Left lung (tissue), 10 donors: ENCODE data around the gene ROBO1. TPM values are rescaled to one million over a fixed set of nuclear protein-coding genes. Genes with fewer than 3 reads are reported as not detected.

ENCODE experiments used
- ATAC-seq: fragments of 200-7000 bp; cut with Tn5 transposase; one replicate; pipeline ENCODE4 v1.9.1; 2020; ENCODE audit warnings: moderate library complexity
- DNase-seq, 4 donors: peaks; one replicate each; pipeline ENCODE4 v3.0.0-alpha.2; 2013 to 2020
- H3K27ac ChIP-seq, 2 donors: fragments of 200-600 bp; sonication (generic) in 1 of 2; one replicate each; pipeline versions ENCODE4 v1.5.0 to v1.8.0; 2020 to 2021
- H3K27me3 ChIP-seq, 2 donors: fragments of 200-600 bp; sonication (generic) in 1 of 2; one replicate each; pipeline versions ENCODE4 v1.5.0 to v1.8.0; 2020 to 2021
- H3K36me3 ChIP-seq, 2 donors: fragments of 200-600 bp; sonication (generic) in 1 of 2; one replicate each; pipeline versions ENCODE4 v1.5.0 to v1.8.0; 2020 to 2021
- H3K4me1 ChIP-seq, 2 donors: fragments of 200-600 bp; one replicate each; pipeline ENCODE4 v1.8.0; 2021
- H3K4me3 ChIP-seq, 2 donors: fragments of 200-600 bp; sonication (generic) in 1 of 2; one replicate each; pipeline versions ENCODE4 v1.5.0 to v1.8.0; 2020 to 2021; ENCODE audit warnings: mild to moderate bottlenecking in 1 of 2
- H3K9me3 ChIP-seq, 2 donors: fragments of 200-600 bp; sonication (generic) in 1 of 2; one replicate each; pipeline versions ENCODE4 v1.5.0 to v1.8.0; 2020 to 2021
- intact Hi-C, 2 donors: fragments of 100-400 bp; cut with DNase I; formaldehyde crosslinking; loops; one replicate each; pipeline versions ENCODE4 v1.11.2 to v1.14.2; 2022
- polyA plus RNA-seq, 6 donors: library from polyadenylated mRNA; unstranded; fragments of 120-200 nt; gene quantifications; one replicate each; pipeline ENCODE4 v1.2.1, GENCODE V29; 2013; ENCODE audit not compliant: insufficient read length in 6 of 6
- total RNA-seq, 2 donors: library from RNA; stranded (reverse); fragmentation: NEBNext Ultra II Directional; extraction: Animal tissue kit (Norgen Biotek cat#: 25700); gene quantifications; one replicate each; pipeline ENCODE4 v1.2.1, GENCODE V29; 2021
- TF ChIP-seq, protein P1 (sequence below), 2 donors: fragments of 200-600 bp; sonication (generic) in 1 of 2; IDR thresholded peaks; one replicate each; pipeline versions ENCODE4 v1.5.0 to v1.8.0; 2021; ENCODE audit warnings: antibody characterized with exemption in 2 of 2
- donor health status: DM: no; HTN: yes; CAD: no.
- donor health status: DM: no; HTN: no; CAD: no.

The ROBO1 gene
- total and polyA plus RNA-seq, 8 donors, result 20.3 to 134 (median 102) TPM

- H3K36me3 ChIP-seq, result no peaks in the 10 kb centered on the region
- H3K27ac ChIP-seq, result no peak overlapping the region
- intact Hi-C loops, result no loop called here
- TF ChIP-seq, protein P1, sequence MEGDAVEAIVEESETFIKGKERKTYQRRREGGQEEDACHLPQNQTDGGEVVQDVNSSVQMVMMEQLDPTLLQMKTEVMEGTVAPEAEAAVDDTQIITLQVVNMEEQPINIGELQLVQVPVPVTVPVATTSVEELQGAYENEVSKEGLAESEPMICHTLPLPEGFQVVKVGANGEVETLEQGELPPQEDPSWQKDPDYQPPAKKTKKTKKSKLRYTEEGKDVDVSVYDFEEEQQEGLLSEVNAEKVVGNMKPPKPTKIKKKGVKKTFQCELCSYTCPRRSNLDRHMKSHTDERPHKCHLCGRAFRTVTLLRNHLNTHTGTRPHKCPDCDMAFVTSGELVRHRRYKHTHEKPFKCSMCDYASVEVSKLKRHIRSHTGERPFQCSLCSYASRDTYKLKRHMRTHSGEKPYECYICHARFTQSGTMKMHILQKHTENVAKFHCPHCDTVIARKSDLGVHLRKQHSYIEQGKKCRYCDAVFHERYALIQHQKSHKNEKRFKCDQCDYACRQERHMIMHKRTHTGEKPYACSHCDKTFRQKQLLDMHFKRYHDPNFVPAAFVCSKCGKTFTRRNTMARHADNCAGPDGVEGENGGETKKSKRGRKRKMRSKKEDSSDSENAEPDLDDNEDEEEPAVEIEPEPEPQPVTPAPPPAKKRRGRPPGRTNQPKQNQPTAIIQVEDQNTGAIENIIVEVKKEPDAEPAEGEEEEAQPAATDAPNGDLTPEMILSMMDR (IDR thresholded peaks at IDR 0.05), result no peak
- DNase-seq (no peak), ATAC-seq (no peak)
- H3K4me1 ChIP-seq, result no peaks in the 10 kb centered on the region
- H3K27me3 ChIP-seq, result no peaks in the 10 kb centered on the region
- H3K9me3 ChIP-seq, result peaks cover 0 to 3% of the 10 kb centered on the region in 2 donors
- H3K4me3 ChIP-seq, result no peak overlapping the region
Measured at GRCh38 chr3:79236496-79236895, 531.3 kb downstream of the ROBO1 start.

DNA sequence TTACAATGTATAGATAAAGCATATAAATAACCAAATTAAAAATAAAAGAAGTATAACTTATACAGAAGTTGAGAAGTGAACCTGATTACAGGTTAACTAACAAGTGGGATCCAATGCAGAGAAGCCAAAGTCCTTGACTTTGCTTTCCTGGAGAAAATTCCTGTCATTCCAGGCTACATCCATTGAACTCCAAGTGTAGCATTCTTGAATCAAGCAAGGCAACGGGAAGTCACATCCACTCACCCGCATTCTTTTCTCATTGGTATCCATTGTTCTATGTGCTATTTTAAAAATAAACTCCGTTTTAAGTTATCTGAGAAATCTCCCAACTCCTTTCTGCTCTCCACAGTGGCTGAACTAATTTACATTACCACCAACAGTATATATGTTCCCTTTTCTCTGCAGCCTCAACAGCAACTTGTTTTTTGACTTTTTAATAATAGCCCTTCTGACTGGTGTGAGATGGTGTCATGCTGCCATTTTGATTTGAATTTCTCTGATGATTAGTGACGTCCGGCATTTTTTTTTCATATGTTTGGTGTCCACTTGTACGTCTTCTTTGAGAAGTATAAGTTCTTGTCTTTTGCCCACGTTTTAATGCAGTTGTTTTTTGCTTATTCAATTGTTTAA lies 534.3 kb downstream of the ROBO1 start:
- H3K27me3 ChIP-seq, result no peaks in the 10 kb centered on the region
- TF ChIP-seq, protein P1 (IDR thresholded peaks at IDR 0.05), result no peak
- H3K9me3 ChIP-seq, result peaks cover 0 to 3% of the 10 kb centered on the region in 2 donors
- no peak for ATAC-seq
- intact Hi-C loops, result no loop called here
- H3K36me3 ChIP-seq, result no peaks in the 10 kb centered on the region
- H3K27ac ChIP-seq, result no peak overlapping the region
- H3K4me1 ChIP-seq, result no peaks in the 10 kb centered on the region
- H3K4me3 ChIP-seq, result no peak overlapping the region
- no peak for DNase-seq

DNA sequence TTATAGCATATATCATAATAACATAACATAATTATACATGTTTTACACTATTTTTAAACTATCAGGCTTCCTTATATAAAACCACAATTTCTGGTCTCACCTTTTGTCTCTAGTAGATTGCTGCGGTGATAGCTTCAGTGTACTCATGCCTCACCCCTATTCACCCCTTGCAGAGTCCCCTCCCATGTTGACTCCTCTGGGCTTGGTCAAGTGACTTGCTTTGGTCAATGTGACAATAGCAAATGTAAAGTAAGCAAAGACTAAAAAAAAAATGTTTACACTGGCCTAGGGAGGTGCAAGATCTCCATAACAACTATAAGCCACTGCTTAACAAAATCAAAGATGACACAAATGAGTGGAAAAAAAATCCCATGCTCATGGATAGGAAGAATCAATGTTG lies 537.5 kb downstream of the ROBO1 start:
- Histone ChIP-seq H3K4me3 (no peak overlapping the region), H3K9me3 (peaks cover 0 to 3% of the 10 kb centered on the region in 2 donors), H3K27ac (no peak overlapping the region), H3K36me3 (no peaks in the 10 kb centered on the region), H3K27me3 (no peaks in the 10 kb centered on the region), H3K4me1 (no peaks in the 10 kb centered on the region)
- TF ChIP-seq, protein P1 (IDR thresholded peaks at IDR 0.05), result no peak
- DNase-seq (no peak), ATAC-seq (no peak)
- intact Hi-C loops, result no loop called here

DNA sequence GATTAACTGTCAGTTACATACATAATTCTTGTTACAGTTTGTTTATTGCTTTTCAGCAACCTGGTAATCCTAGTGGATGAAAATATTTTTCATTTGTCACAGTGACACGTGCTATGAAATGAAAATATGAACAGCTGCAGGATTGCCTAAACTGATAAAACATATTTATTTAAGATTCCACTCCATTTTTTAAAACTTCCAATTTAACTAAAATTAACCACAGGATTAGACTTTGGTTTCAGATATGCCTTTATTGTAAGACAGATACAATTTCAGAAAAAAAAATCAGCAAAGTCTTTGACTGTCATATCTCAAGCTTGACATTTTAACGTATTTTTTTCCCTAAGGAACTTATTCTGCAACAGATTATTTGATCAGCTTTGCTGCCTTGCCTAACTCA lies 550.7 kb downstream of the ROBO1 start:
- H3K36me3 ChIP-seq, result peaks cover 0 to 3% of the 10 kb centered on the region in 2 donors
- no peaks in the 10 kb centered on the region for H3K4me1 ChIP-seq
- TF ChIP-seq, protein P1 (IDR thresholded peaks at IDR 0.05), result no peak
- no peaks in the 10 kb centered on the region for H3K9me3 ChIP-seq
- H3K27me3 ChIP-seq, result no peaks in the 10 kb centered on the region
- ATAC-seq (no peak), DNase-seq (no peak)
- no peak overlapping the region for H3K4me3 ChIP-seq
- intact Hi-C loops, result no loop called here
- no peak overlapping the region for H3K27ac ChIP-seq

- intact Hi-C loops, result no loop called here
- no peak for ATAC-seq
- no peaks in the 10 kb centered on the region for H3K27me3 ChIP-seq
- no peak overlapping the region for H3K4me3 ChIP-seq
- TF ChIP-seq, protein P1 (IDR thresholded peaks at IDR 0.05), result no peak
- no peak overlapping the region for H3K27ac ChIP-seq
- DNase-seq, result no peak
- peaks cover 0 to 3% of the 10 kb centered on the region in 2 donors for H3K36me3 ChIP-seq
- H3K9me3 ChIP-seq, result peaks cover 0 to under 1% of the 10 kb centered on the region in 2 donors
- H3K4me1 ChIP-seq, result no peaks in the 10 kb centered on the region
Measured at GRCh38 chr3:79215286-79215685, 552.5 kb downstream of the ROBO1 start.
